HT-29 (cell line): ENCODE measurements around the gene OGFR. TPM values are rescaled to one million over a fixed set of nuclear protein-coding genes. Genes with fewer than 3 reads are reported as not detected.

Source experiments
- DNase-seq: peaks from one replicate; pipeline ENCODE4 v3.0.0-alpha.2; 2015; ENCODE audit warnings: low spot score
- small RNA-seq: library from RNA; depleted of rRNA; stranded (forward); fragments of <200 nt; gene quantifications from one replicate; pipeline ENCODE3, GENCODE V24; 2014
- total RNA-seq: library from RNA; depleted of rRNA; stranded (reverse); fragments of >200 nt; shearing (Covaris generic); gene quantifications from 2 replicates; pipeline ENCODE4 v1.2.3, GENCODE V29; 2014; rRNA removed

OGFR gene
- total RNA-seq, 1 experiment from 2014 or later, result 197 TPM

DNA sequence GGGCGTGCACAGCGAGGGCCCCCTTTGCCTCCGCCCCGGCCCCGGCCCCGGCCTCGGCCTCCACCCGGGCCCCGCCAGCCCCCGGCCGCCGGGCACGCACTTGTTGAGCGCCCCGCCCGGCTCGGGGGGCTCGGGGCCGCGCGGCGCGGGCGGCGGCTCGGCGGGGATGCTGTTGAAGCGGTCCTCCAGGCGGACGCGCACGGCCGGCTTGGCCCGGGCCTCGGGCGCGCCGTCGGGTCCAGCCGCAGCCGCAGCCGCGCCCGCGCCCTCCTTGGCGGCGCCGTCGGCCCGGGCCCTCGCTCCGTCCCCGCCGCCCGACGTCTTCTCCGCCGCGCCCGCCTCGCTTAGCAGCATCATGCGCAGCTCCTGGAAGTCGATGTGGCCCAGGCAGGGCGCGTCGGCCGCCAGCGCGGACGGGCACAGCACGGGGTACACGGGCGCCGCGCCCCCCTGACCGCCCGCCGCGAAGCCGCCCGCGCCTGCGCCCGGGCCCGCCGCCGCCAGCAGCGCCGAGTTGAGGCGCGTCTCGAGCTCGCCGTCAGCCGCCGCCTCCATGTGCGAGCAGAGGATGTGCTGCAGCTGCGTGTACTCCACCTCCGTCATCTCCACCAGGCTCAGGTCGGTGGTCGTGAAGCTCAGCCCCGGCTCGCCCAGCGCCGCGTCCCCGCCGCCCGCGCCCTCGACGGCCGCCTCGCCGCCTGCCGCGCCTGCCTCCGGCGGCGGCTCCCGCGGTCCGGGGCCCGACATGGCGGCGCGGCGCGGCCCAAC lies 56.5 kb downstream of the OGFR start:
- DNase-seq, result no peak

DNA sequence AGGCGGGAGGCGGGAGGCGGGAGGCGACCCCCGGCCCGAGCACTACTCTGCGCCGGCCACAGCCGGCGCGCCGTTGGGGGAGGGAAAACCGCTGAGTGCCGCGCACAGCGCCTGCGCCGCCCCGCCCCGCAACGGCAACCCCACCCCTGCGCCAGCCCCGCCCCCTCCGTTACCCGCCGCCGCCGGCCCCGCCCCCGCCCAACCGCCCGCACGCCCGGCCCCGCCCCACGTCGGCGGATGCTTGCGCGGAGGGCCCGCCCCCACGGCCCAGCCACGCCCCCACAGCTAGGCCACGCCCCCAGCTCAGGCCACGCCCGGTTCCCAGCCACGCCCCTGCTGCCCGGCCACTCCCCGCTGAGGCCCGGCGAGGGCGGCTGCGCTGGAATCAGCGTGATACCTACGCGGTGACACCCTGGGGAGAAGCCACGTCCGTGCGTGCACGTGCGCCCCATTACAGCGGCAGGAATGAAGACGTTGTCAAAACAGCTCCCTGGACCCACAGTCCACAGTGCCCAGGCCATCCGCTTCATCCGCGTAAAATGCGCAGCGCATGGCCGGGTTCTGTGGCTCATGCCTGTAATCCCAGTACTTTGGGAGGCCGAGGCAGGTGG lies 57.2 kb downstream of the OGFR start, which contains the start of gene TCFL5:
Gene TCFL5 (minus strand): TSS at position 97 of the 611 bp plus-strand sequence. CDS start 152 bp downstream, outside the sequence.
- peak; percentile 90 for DNase-seq

Small RNA genes within 50 kb of the gene (small RNA-seq; reads per million reads assigned to genes)
- not detected for gene DPH3P1

Other genes with a start within 250 kb of the OGFR start
- 78.8 and 83.4 TPM in 2 replicates for gene SLCO4A1, start 162.3 kb upstream of the OGFR start, total RNA-seq
- 76.6 and 78.7 TPM in 2 replicates for gene NTSR1, start 96.0 kb upstream of the OGFR start, total RNA-seq
- 88.8 and 98.8 TPM in 2 replicates for gene MRGBP, start 8.4 kb upstream of the OGFR start, total RNA-seq
- 57.4 and 59.7 TPM in 2 replicates for gene COL9A3, start 12.2 kb downstream of the OGFR start, total RNA-seq
- 16.1 and 17.1 TPM in 2 replicates for gene TCFL5, start 57.0 kb downstream of the OGFR start, total RNA-seq
- 72.0 and 78.5 TPM in 2 replicates for gene DIDO1, start 121.7 kb downstream of the OGFR start, total RNA-seq
- 66.9 and 67.4 TPM in 2 replicates for gene GID8, start 133.3 kb downstream of the OGFR start, total RNA-seq
- gene SLC17A9, start 147.9 kb downstream of the OGFR start, total RNA-seq, result 119 and 127 TPM in 2 replicates
- gene BHLHE23, start 202.1 kb downstream of the OGFR start, total RNA-seq, result not detected in 2 replicates